PC-3 (cell line): ENCODE measurements around the gene RANBP3. TPM values are rescaled to one million over a fixed set of nuclear protein-coding genes. Genes with fewer than 3 reads are reported as not detected.

Source experiments
- ATAC-seq: fragments of 200-7000 bp; cut with Tn5 transposase; 2 replicates; pipeline ENCODE4 v1.9.1; 2020; ENCODE audit warnings: mild to moderate bottlenecking, moderate library complexity
- BruUV-seq: library from RNA; stranded (reverse); fragments of 400-500 nt; replicated peaks from 2 replicates; lab custom pipeline; 2021; lab: Mats Ljungman, UMichigan
- CTCF ChIA-PET: fragments of 300-600 bp; sonication (Branson Sonifier 250); formaldehyde crosslinking; loops from one replicate; lab custom pipeline; 2022; ENCODE audit warnings: antibody characterized with exemption; lab: Charles Lee
- POLR2A ChIA-PET: fragments of 300-600 bp; sonication (Branson Sonifier 250); formaldehyde crosslinking; loops from one replicate; lab custom pipeline; 2022; ENCODE audit warnings: antibody characterized with exemption; ENCODE audit not compliant: unreplicated experiment; lab: Charles Lee
- DNase-seq: peaks from one replicate; pipeline ENCODE4 v3.0.0-alpha.2; 2015
- H2AFZ ChIP-seq: fragments of 300-600 bp; sonication (generic); 2 replicates; pipeline ENCODE4 v1.6.0; 2016; ENCODE audit warnings: antibody characterized with exemption, low read length
- H3F3A ChIP-seq: fragments of 300-600 bp; sonication (generic); one replicate; pipeline ENCODE4 v1.6.0; 2017; ENCODE audit warnings: antibody characterized with exemption, low read length, control low read depth, mild to moderate bottlenecking; ENCODE audit not compliant: unreplicated experiment
- H3K27ac ChIP-seq: fragments of 300-600 bp; sonication (generic); 2 replicates; pipeline ENCODE4 v1.5.1; 2016; ENCODE audit warnings: mild to moderate bottlenecking, low read length
- H3K27me3 ChIP-seq: fragments of 300-600 bp; sonication (generic); 2 replicates; pipeline ENCODE4 v1.6.1; 2016; ENCODE audit warnings: low read length, mixed read lengths
- H3K36me3 ChIP-seq: fragments of 300-600 bp; sonication (generic); 2 replicates; pipeline ENCODE4 v1.6.1; 2016; ENCODE audit warnings: low read depth, mixed run types, low read length, mixed read lengths
- H3K4me1 ChIP-seq: fragments of 300-600 bp; sonication (generic); 2 replicates; pipeline ENCODE4 v1.5.1; 2016; ENCODE audit warnings: low read length; ENCODE audit not compliant: insufficient read depth
- H3K4me2 ChIP-seq: fragments of 300-600 bp; sonication (generic); 2 replicates; pipeline ENCODE4 v1.6.0; 2016; ENCODE audit warnings: low read length
- H3K4me3 ChIP-seq: fragments of 300-600 bp; sonication (generic); 2 replicates; pipeline ENCODE4 v1.5.1; 2016; ENCODE audit warnings: mild to moderate bottlenecking, low read length, mixed read lengths
- H3K79me2 ChIP-seq: fragments of 300-600 bp; sonication (generic); 2 replicates; pipeline ENCODE4 v1.6.1; 2017; ENCODE audit warnings: low read length, mixed read lengths
- H3K9ac ChIP-seq: fragments of 300-600 bp; sonication (generic); 2 replicates; pipeline ENCODE4 v1.6.0; 2016; ENCODE audit warnings: mild to moderate bottlenecking, low read length
- H3K9me2 ChIP-seq: fragments of 300-600 bp; sonication (generic); replicated peaks from 2 replicates; pipeline ENCODE4 v1.6.1; 2016; ENCODE audit warnings: mixed run types, low read length, mixed read lengths
- H3K9me3 ChIP-seq: fragments of 300-600 bp; sonication (generic); 2 replicates; pipeline ENCODE4 v1.6.1; 2016; ENCODE audit warnings: low read length, mixed read lengths
- H4K20me1 ChIP-seq: fragments of 300-600 bp; sonication (generic); 2 replicates; pipeline ENCODE4 v1.6.1; 2016; ENCODE audit warnings: low read length, mixed read lengths
- EZH2 ChIP-seq: fragments of 300-600 bp; sonication (generic); IDR thresholded peaks from one replicate; pipeline ENCODE4 v1.6.1; 2017; ENCODE audit warnings: antibody characterized with exemption, mild to moderate bottlenecking, low read length; ENCODE audit not compliant: unreplicated experiment
- EZH2phosphoT487 ChIP-seq: fragments of 300-600 bp; sonication (generic); IDR thresholded peaks from 2 replicates; pipeline ENCODE4 v1.6.1; 2018; ENCODE audit warnings: mild to moderate bottlenecking, antibody characterized with exemption, low read length, borderline replicate concordance
- intact Hi-C: fragments of 100-400 bp; cut with micrococcal nuclease; formaldehyde crosslinking; loops from 2 replicates; pipeline ENCODE4 v1.9.0; 2023
- total RNA-seq: library from RNA; depleted of rRNA; stranded (reverse); fragments of >200 nt; gene quantifications from 2 replicates; pipeline ENCODE4 v1.2.3, GENCODE V29; 2014
- TF ChIP-seq, protein P1 (sequence below): fragments of 300-600 bp; sonication (generic); conservative IDR thresholded peaks from 2 replicates; pipeline ENCODE4 v1.5.1; 2017; ENCODE audit warnings: antibody characterized with exemption, low read depth, mild to moderate bottlenecking, low read length

The RANBP3 gene
- total RNA-seq, 1 experiment from 2014 or later: 114 TPM

DNA sequence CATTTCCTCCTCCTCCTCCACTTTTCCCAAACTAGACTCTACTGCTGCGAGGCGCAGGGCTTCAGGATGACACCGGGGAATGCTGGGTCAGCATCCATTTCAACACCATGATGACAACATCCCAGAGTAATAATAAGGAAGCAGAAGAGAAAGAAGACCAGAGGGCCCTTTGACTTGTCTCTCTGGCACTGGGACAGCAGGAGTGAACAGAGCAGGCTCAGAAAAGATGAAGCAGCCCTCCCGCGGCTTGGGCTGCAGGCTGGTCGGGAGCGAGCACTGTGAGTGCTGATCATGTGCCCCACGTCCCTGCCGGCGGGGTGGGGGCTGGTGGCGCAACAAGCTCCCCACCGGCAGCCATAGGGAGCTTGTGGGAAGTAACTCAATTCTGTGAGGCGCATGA is 30.5 kb downstream of the RANBP3 start:
- ATAC-seq (no peak), DNase-seq (no peak)
- H3K9me2 ChIP-seq: no peaks in the 10 kb centered on the region
- TF ChIP-seq EZH2phosphoT487 (no peak), EZH2 (no peak)
- TF ChIP-seq, protein P1, sequence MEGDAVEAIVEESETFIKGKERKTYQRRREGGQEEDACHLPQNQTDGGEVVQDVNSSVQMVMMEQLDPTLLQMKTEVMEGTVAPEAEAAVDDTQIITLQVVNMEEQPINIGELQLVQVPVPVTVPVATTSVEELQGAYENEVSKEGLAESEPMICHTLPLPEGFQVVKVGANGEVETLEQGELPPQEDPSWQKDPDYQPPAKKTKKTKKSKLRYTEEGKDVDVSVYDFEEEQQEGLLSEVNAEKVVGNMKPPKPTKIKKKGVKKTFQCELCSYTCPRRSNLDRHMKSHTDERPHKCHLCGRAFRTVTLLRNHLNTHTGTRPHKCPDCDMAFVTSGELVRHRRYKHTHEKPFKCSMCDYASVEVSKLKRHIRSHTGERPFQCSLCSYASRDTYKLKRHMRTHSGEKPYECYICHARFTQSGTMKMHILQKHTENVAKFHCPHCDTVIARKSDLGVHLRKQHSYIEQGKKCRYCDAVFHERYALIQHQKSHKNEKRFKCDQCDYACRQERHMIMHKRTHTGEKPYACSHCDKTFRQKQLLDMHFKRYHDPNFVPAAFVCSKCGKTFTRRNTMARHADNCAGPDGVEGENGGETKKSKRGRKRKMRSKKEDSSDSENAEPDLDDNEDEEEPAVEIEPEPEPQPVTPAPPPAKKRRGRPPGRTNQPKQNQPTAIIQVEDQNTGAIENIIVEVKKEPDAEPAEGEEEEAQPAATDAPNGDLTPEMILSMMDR: no peak
- ChIA-PET POLR2A (no interaction called here), CTCF (interaction anchor here (0.7 kb wide), 1 partner anchor 23 kb away, joined by 5 read pairs; no protein-coding TSS in a partner anchor)
- no peak overlapping the region for H3K9ac ChIP-seq
- H3K4me3 ChIP-seq: no peak overlapping the region
- no peak overlapping the region for H3K27ac ChIP-seq
- peaks cover 96% of the 10 kb centered on the region for H3K79me2 ChIP-seq
- no peaks in the 10 kb centered on the region for H3K4me1 ChIP-seq
- no peaks in the 10 kb centered on the region for H3F3A ChIP-seq
- no peaks in the 10 kb centered on the region for H3K9me3 ChIP-seq
- H3K4me2 ChIP-seq: no peak overlapping the region
- no peaks in the 10 kb centered on the region for H3K27me3 ChIP-seq
- no TSS peak for BruUV-seq
- peaks cover 25% of the 10 kb centered on the region for H3K36me3 ChIP-seq
- intact Hi-C loops: no loop called here
- H4K20me1 ChIP-seq: peaks cover 27% of the 10 kb centered on the region; the same call in 1 of the 2 replicates
- no peak overlapping the region for H2AFZ ChIP-seq

DNA sequence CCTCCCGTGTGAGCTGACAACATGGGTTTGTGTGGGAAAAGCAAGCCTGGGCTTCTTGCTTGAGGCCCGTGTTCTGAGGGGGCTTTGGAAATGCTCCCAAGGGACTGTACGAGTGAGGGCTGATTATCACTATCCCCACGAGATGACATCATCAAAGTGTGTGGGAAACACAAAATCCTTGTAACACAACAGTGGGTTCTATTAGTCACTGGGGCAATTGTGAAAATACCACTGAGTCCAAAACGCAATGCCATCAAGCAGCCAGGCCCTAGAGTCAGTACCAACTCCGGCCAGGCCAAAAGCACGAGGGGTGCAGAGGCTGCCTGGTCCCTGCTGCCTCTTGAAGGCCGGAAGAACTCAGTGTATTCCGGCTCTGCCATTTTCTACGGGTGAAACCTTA is 34.3 kb downstream of the RANBP3 start:
- H3K9ac ChIP-seq: no peak overlapping the region

DNA sequence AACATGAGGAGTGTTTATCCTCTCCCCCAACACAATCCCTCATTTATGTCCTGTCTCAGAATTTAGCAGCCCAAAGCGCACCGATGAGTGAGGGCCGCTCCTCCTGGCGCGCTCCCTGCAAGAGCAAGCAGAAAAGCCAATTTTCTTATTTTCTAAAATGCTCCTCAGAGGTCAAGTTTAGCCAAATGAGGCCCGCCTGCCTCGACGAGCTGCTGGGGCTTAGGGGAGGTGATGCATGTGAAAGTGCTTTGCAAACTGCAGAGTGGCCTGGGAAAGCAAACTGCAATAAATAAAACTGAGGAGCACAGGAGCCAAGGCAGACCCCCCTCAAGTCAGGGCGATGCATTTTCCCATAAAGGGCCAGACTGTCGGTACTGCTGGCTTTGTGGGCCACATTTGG is 34.9 kb downstream of the RANBP3 start:
- H4K20me1 ChIP-seq: peaks cover 13% of the 10 kb centered on the region; the same call in 1 of the 2 replicates
- no TSS peak for BruUV-seq
- no peak overlapping the region for H3K27ac ChIP-seq
- no peaks in the 10 kb centered on the region for H3K9me3 ChIP-seq
- DNase-seq (no peak), ATAC-seq (no peak)
- no peaks in the 10 kb centered on the region for H3K4me1 ChIP-seq
- ChIA-PET POLR2A (no interaction called here), CTCF (no interaction called here)
- H3K9ac ChIP-seq: no peak overlapping the region
- no peaks in the 10 kb centered on the region for H3K9me2 ChIP-seq
- no peak overlapping the region for H3K4me3 ChIP-seq
- intact Hi-C loops: no loop called here
- H2AFZ ChIP-seq: no peak overlapping the region
- H3K27me3 ChIP-seq: no peaks in the 10 kb centered on the region
- H3K36me3 ChIP-seq: peaks cover 43% of the 10 kb centered on the region
- H3K79me2 ChIP-seq: peaks cover 60% of the 10 kb centered on the region
- no peak overlapping the region for H3K4me2 ChIP-seq
- no peaks in the 10 kb centered on the region for H3F3A ChIP-seq
- TF ChIP-seq, protein P1: no peak
- no peak for TF ChIP-seq EZH2
- TF ChIP-seq EZH2phosphoT487: no peak

More for the DNA sequence above, 34.3 kb downstream of the RANBP3 start:
- Histone ChIP-seq H3K9me2 (no peaks in the 10 kb centered on the region), H3K4me1 (no peaks in the 10 kb centered on the region), H3K27me3 (no peaks in the 10 kb centered on the region), H3K27ac (no peak overlapping the region), H3K9me3 (no peaks in the 10 kb centered on the region), H3K36me3 (peaks cover 40% of the 10 kb centered on the region), H3K4me2 (no peak overlapping the region), H3F3A (no peaks in the 10 kb centered on the region), H3K4me3 (no peak overlapping the region), H3K79me2 (peaks cover 63% of the 10 kb centered on the region), H2AFZ (no peak overlapping the region), H4K20me1 (peaks cover 13% of the 10 kb centered on the region; the same call in 1 of the 2 replicates)
- POLR2A ChIA-PET: no interaction called here
- ATAC-seq (no peak), DNase-seq (no peak)
- CTCF ChIA-PET: no interaction called here
- BruUV-seq: no TSS peak
- intact Hi-C loops: no loop called here
- TF ChIP-seq EZH2: no peak
- no peak for TF ChIP-seq EZH2phosphoT487
- TF ChIP-seq, protein P1: no peak
